NB4 (cell line): ENCODE measurements around the gene STPG1.

Experiments
- CTCF ChIP-seq: IDR thresholded peaks from one replicate; pipeline ENCODE4 v1.5.1; 2012; ENCODE audit warnings: low read depth, low read length
- MAX ChIP-seq: IDR thresholded peaks from 2 replicates; pipeline ENCODE4 v1.6.1; 2011; ENCODE audit warnings: low read depth, low read length
- POLR2A ChIP-seq: IDR thresholded peaks from 2 replicates; pipeline ENCODE4 v1.6.1; 2011; ENCODE audit warnings: mild to moderate bottlenecking; ENCODE audit not compliant: insufficient read length; ENCODE audit errors: extremely low read depth

GRCh38 chr1:24424990-24425389, 11.4 kb upstream of the STPG1 start:
- TF ChIP-seq CTCF (no peak), POLR2A (no peak), MAX (no peak)
